B cell (primary cell): Measurements from ENCODE around the gene DPH7. TPM values are rescaled to one million over a fixed set of nuclear protein-coding genes. Genes with fewer than 3 reads are reported as not detected.
"Not testable (repeated sequence)": the region's sequence is repeated elsewhere in the genome, so short reads cannot be mapped to it uniquely, and the experiment has no call there.

Experiments
- ATAC-seq: fragments of 200-7000 bp; cut with Tn5 transposase; one replicate; pipeline ENCODE4 v1.10.0; 2021; ENCODE audit warnings: low read depth, mild to moderate bottlenecking, moderate number of reproducible peaks, moderate library complexity
- CTCF ChIA-PET: fragments of 350-600 bp; sonication (Branson Sonifier 250); formaldehyde crosslinking; loops from one replicate; lab custom pipeline; 2021; ENCODE audit warnings: antibody characterized with exemption, inconsistent platforms; lab: Charles Lee
- POLR2A ChIA-PET: fragments of 350-600 bp; sonication (Branson Sonifier 250); formaldehyde crosslinking; loops from one replicate; lab custom pipeline; 2021; ENCODE audit warnings: antibody characterized with exemption; lab: Charles Lee
- DNase-seq: peaks from one replicate; pipeline ENCODE4 v3.0.0; 2013
- H2AFZ ChIP-seq: 2 replicates; pipeline ENCODE4 v1.6.1; 2012; ENCODE audit warnings: mild to moderate bottlenecking, low read depth, low read length; ENCODE audit not compliant: insufficient read depth, poor library complexity, severe bottlenecking
- H3K27ac ChIP-seq, 2 donors: 1 replicate in 1 of 2; 2 replicates in 1 of 2; pipeline ENCODE4 v1.5.1; 2012 to 2013; ENCODE audit warnings: low read length in 2 of 2, mild to moderate bottlenecking in 2 of 2, moderate library complexity in 1 of 2
- H3K27me3 ChIP-seq, 4 experiments: fragments of 200-600 bp in 1 of 4; sonication (generic) in 1 of 4; replicated peaks in 1 of 4; 1 replicate in 2 of 4; 2 replicates in 2 of 4; pipeline versions ENCODE4 v1.6.1 to v1.7.0; 2013 to 2016; ENCODE audit warnings: low read length in 3 of 4, mild to moderate bottlenecking in 2 of 4, mixed read lengths in 1 of 4, moderate library complexity in 1 of 4; ENCODE audit not compliant: insufficient read depth in 4 of 4, control insufficient read depth in 3 of 4; ENCODE audit errors: control extremely low read depth in 1 of 4
- H3K36me3 ChIP-seq, 2 experiments: replicated peaks in 1 of 2; 1 replicate in 1 of 2; 2 replicates in 1 of 2; pipeline versions ENCODE4 v1.6.1 to v1.7.1; 2013; ENCODE audit warnings: low read length in 1 of 2; ENCODE audit not compliant: insufficient read depth in 2 of 2, control insufficient read depth in 1 of 2; ENCODE audit errors: control extremely low read depth in 1 of 2, extremely low read depth in 1 of 2
- H3K4me1 ChIP-seq, 2 donors: fragments of 200-600 bp in 1 of 2; sonication (generic) in 1 of 2; 1 replicate in 1 of 2; 2 replicates in 1 of 2; pipeline versions ENCODE4 v1.5.1 to v1.6.1; 2013 to 2017; ENCODE audit warnings: low read length in 2 of 2; ENCODE audit not compliant: control insufficient read depth in 2 of 2, insufficient read depth in 2 of 2
- H3K4me2 ChIP-seq: replicated peaks from 2 replicates; pipeline ENCODE3; 2012; ENCODE audit warnings: mild to moderate bottlenecking, low read depth, low read length; ENCODE audit not compliant: poor library complexity, severe bottlenecking
- H3K4me3 ChIP-seq, 5 experiments: fragments of 200-600 bp in 1 of 5; sonication (generic) in 1 of 5; 1 replicate in 3 of 5; 2 replicates in 2 of 5; pipeline versions ENCODE4 v1.5.1 to v1.7.0; 2011 to 2016; ENCODE audit warnings: low read length in 4 of 5, mild to moderate bottlenecking in 4 of 5, low read depth in 2 of 5, control low read depth in 1 of 5, moderate library complexity in 1 of 5; ENCODE audit not compliant: insufficient read depth in 1 of 5; ENCODE audit errors: control extremely low read depth in 1 of 5, extremely low read depth in 1 of 5
- H3K79me2 ChIP-seq: fragments of 200-600 bp; sonication (generic); one replicate; pipeline ENCODE4 v1.6.0; 2016; ENCODE audit warnings: low read length; ENCODE audit not compliant: control insufficient read depth, insufficient read depth
- H3K9ac ChIP-seq: fragments of 200-600 bp; sonication (generic); 2 replicates; pipeline ENCODE4 v1.6.1; 2017; ENCODE audit warnings: mild to moderate bottlenecking, low read length, moderate library complexity
- H3K9me3 ChIP-seq, 3 donors: one replicate each; pipeline versions ENCODE4 v1.6.1 to v1.7.1; 2013; ENCODE audit warnings: low read length in 2 of 3; ENCODE audit not compliant: control insufficient read depth in 2 of 3, insufficient read depth in 1 of 3; ENCODE audit errors: control extremely low read depth in 1 of 3
- H4K20me1 ChIP-seq: 2 replicates; pipeline ENCODE4 v1.6.0; 2012; ENCODE audit warnings: mild to moderate bottlenecking, low read length; ENCODE audit not compliant: insufficient read depth, control insufficient read depth, poor library complexity, severe bottlenecking
- H3K27ac Mint-ChIP-seq: one replicate; pipeline ENCODE4 v1.8.0; 2021; ENCODE audit warnings: mixed read lengths
- H3K27me3 Mint-ChIP-seq: one replicate; pipeline ENCODE4 v1.8.0; 2021; ENCODE audit warnings: mixed read lengths
- H3K4me1 Mint-ChIP-seq: one replicate; pipeline ENCODE4 v1.8.0; 2021; ENCODE audit warnings: mixed read lengths
- H3K4me3 Mint-ChIP-seq: one replicate; pipeline ENCODE4 v1.8.0; 2021; ENCODE audit warnings: mixed read lengths
- H3K9me3 Mint-ChIP-seq: one replicate; pipeline ENCODE4 v1.8.0; 2022; ENCODE audit warnings: mixed read lengths; ENCODE audit not compliant: insufficient read depth
- EZH2 ChIP-seq: IDR thresholded peaks from 2 replicates; pipeline ENCODE4 v1.6.1; 2012; ENCODE audit warnings: borderline replicate concordance, low read depth, mild to moderate bottlenecking, moderate library complexity, low read length; ENCODE audit not compliant: insufficient read depth, poor library complexity, severe bottlenecking
- WGBS: methylation state at CpG from one replicate; pipeline ENCODE4 v1.1.5; 2013; ENCODE audit warnings: missing lambda C conversion rate; ENCODE audit not compliant: insufficient coverage; 5-methylcytosine and 5-hydroxymethylcytosine counted together
- intact Hi-C: fragments of 100-400 bp; cut with micrococcal nuclease; formaldehyde crosslinking; loops from one replicate; pipeline ENCODE4 v1.10.0; 2022
- polyA plus RNA-seq: library from polyadenylated mRNA; depleted of rRNA; stranded (reverse); fragments of >200 nt; gene quantifications from 2 replicates; pipeline ENCODE4 v1.2.3, GENCODE V29; 2012
- total RNA-seq, 2 donors: library from RNA; stranded (reverse); fragments of 120-200 nt in 1 of 2; gene quantifications; 1 replicate in 1 of 2; 2 replicates in 1 of 2; pipeline versions ENCODE4 v1.2.3 to v1.2.4, GENCODE V29; 2013 to 2022
- TF ChIP-seq, protein P1 (sequence below): fragments of 200-600 bp; IDR thresholded peaks from one replicate; pipeline ENCODE4 v1.8.0; 2022; ENCODE audit warnings: antibody characterized with exemption, mild to moderate bottlenecking

DPH7 gene
- total and polyA plus RNA-seq, 2 donors (not counting 1 experiment from before 2014, with no cell fraction given): 64.7 to 93.8 TPM

DNA sequence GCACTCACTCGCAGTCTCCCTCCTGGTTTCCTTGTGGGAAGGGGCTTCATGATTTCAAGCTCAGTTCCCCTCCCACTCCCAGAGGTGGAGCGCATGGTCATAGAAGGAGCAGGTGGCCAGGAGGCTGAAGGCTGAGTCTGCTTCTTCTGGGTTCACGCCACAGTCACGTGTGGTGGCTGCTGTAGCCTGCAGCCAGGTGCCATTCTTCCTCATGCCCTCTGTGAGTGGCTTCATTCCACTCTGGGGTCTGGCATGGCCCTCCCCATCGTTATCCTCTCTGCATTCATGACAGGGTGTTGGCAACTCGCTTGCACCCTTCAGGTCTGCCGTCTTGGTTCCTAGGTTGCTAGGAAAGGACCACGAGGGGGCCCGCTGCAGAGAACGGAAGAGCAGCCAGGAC lies 23.5 kb downstream of the DPH7 start:
- DNase-seq (no peak), ATAC-seq (no peak)
- TF ChIP-seq, protein P1, sequence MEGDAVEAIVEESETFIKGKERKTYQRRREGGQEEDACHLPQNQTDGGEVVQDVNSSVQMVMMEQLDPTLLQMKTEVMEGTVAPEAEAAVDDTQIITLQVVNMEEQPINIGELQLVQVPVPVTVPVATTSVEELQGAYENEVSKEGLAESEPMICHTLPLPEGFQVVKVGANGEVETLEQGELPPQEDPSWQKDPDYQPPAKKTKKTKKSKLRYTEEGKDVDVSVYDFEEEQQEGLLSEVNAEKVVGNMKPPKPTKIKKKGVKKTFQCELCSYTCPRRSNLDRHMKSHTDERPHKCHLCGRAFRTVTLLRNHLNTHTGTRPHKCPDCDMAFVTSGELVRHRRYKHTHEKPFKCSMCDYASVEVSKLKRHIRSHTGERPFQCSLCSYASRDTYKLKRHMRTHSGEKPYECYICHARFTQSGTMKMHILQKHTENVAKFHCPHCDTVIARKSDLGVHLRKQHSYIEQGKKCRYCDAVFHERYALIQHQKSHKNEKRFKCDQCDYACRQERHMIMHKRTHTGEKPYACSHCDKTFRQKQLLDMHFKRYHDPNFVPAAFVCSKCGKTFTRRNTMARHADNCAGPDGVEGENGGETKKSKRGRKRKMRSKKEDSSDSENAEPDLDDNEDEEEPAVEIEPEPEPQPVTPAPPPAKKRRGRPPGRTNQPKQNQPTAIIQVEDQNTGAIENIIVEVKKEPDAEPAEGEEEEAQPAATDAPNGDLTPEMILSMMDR: no peak
- no peak for TF ChIP-seq EZH2
- Histone ChIP-seq H3K9me3 (peaks cover 0 to 3% (median 0%) of the 10 kb centered on the region in 3 donors), H4K20me1 (peaks cover 4% of the 10 kb centered on the region), H2AFZ (no peak overlapping the region), H3K27me3 (no peaks in the 10 kb centered on the region), H3K4me2 (no peak overlapping the region), H3K36me3 (peaks cover 0 to 26% of the 10 kb centered on the region in 2 experiments), H3K27ac (no peak overlapping the region), H3K79me2 (no peaks in the 10 kb centered on the region), H3K4me1 (peaks cover under 1 to 5% of the 10 kb centered on the region in 2 donors), H3K9ac (no peak overlapping the region), H3K4me3 (no peak overlapping the region)
- Mint-ChIP-seq H3K27me3 (no peaks in the 10 kb centered on the region), H3K9me3 (no peaks in the 10 kb centered on the region), H3K27ac (no peak overlapping the region), H3K4me1 (peaks cover 6% of the 10 kb centered on the region), H3K4me3 (no peak overlapping the region)
- CTCF ChIA-PET: no interaction called here
- intact Hi-C loops: no loop called here
- POLR2A ChIA-PET: no interaction called here
- WGBS: 92% methylated on average over 8 of the region's 10 CpGs

DNA sequence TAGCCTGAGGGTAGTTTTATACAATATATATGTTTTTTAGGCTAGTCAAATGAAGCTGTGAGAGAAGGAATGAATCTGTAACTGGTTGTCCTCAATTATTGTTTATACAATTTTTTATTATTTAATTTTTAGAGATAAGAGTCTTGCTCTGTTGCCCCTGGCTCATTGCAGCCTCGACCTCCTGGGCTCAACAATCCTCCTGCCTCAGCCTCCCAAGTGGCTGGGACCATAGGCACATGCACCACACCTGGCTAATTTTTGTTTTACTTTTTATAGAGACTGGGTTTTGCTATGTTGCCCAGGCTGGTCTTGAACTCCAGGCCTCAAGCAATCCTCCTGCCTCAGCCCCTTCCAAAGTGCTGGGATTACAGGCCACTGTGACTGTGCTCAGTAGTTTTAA lies 24.4 kb downstream of the DPH7 start:
- peaks cover 9 to 13% of the 10 kb centered on the region in 2 donors for H3K4me1 ChIP-seq
- ATAC-seq: no peak
- DNase-seq: no peak
- H4K20me1 ChIP-seq: peaks cover 4% of the 10 kb centered on the region
- no peak overlapping the region for H2AFZ ChIP-seq
- no peak overlapping the region for H3K27ac ChIP-seq
- Mint-ChIP-seq H3K9me3 (no peaks in the 10 kb centered on the region), H3K4me3 (no peak overlapping the region), H3K27ac (no peak overlapping the region), H3K4me1 (peaks cover 13% of the 10 kb centered on the region), H3K27me3 (no peaks in the 10 kb centered on the region)
- no peaks in the 10 kb centered on the region for H3K79me2 ChIP-seq
- peaks cover 0 to 21% of the 10 kb centered on the region in 2 experiments for H3K36me3 ChIP-seq
- no peaks in the 10 kb centered on the region for H3K27me3 ChIP-seq
- TF ChIP-seq, protein P1: no peak
- no peak for TF ChIP-seq EZH2
- ChIA-PET CTCF (interaction anchor here (0.6 to 1.6 kb wide), 2 partner anchors 25 to 74 kb away, joined by 3 to 6 read pairs; partner anchors contain the start of gene DPH7), POLR2A (no interaction called here)
- H3K4me2 ChIP-seq: no peak overlapping the region
- no CpG with 5 or more reads among the region's 1 CpG for WGBS
- H3K4me3 ChIP-seq: no peak overlapping the region
- intact Hi-C loops: no loop called here
- H3K9ac ChIP-seq: no peak overlapping the region
- peaks cover 0 to 3% (median 0%) of the 10 kb centered on the region in 3 donors for H3K9me3 ChIP-seq

DNA sequence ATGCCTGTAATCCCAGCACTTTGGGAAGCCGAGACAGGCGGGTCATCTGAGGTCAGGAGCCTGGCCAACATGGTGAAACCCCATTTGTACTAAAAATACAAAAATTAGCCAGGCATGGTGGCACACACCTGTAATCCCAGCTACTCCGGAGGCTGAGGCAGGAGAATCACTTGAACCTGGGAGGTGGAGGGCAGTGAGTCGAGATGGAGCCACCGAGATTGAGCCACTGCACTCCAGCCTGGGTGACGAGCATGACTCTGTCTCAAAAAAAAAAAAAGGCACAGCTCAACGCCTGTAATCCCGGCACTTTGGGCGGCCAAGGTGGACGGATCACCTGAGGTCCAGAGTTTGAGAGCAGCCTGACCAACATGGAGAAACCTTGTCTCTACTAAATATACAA lies 25.1 kb downstream of the DPH7 start:
- H2AFZ ChIP-seq, H4K20me1 ChIP-seq, H3K4me3 ChIP-seq, H3K79me2 ChIP-seq, ATAC-seq, H3K4me2 ChIP-seq, H3K27me3 Mint-ChIP-seq, intact Hi-C loops, H3K27ac ChIP-seq, H3K9me3 Mint-ChIP-seq, H3K27me3 ChIP-seq, H3K9ac ChIP-seq, H3K27ac Mint-ChIP-seq, DNase-seq, H3K9me3 ChIP-seq, POLR2A ChIA-PET, H3K4me3 Mint-ChIP-seq: not testable (repeated sequence)
- Histone ChIP-seq H3K36me3 (peaks cover 0 to 21% of the 10 kb centered on the region in 2 experiments), H3K4me1 (peaks cover 15 to 20% of the 10 kb centered on the region in 2 donors)
- H3K4me1 Mint-ChIP-seq: peaks cover 18% of the 10 kb centered on the region
- CTCF ChIA-PET: interaction anchor here (1.6 kb wide), 1 partner anchor 25 kb away, joined by 3 read pairs; the partner anchor contains the start of gene DPH7
- WGBS: 98% methylated on average over 4 of the region's 10 CpGs
